HEK293 (cell line): ENCODE measurements around the gene REC114.

Experiments used
- CTCF ChIA-PET: fragments of 350-600 bp; formaldehyde crosslinking; extraction: SDS; loops from one replicate; lab custom pipeline; 2021; ENCODE audit warnings: antibody characterized with exemption; lab: Yijun Ruan, JAX
- POLR2A ChIA-PET: fragments of 300-600 bp; formaldehyde crosslinking; extraction: SDS; loops from one replicate; lab custom pipeline; 2020; ENCODE audit warnings: antibody characterized with exemption, inconsistent platforms; lab: Yijun Ruan, JAX
- H3K27ac ChIP-seq: fragments of 200-500 bp; sonication (Bioruptor generic); 2 replicates; pipeline ENCODE4 v1.5.1; 2014; ENCODE audit warnings: low read depth, low read length, control low read depth, inconsistent platforms; ENCODE audit errors: extremely low read depth
- H3K36me3 ChIP-seq, 2 experiments: fragments of 200-500 bp in 1 of 2; sonication (Bioruptor generic) in 1 of 2; 1 replicate in 1 of 2; 2 replicates in 1 of 2; pipeline ENCODE4 v1.5.1; 2014 to 2017; ENCODE audit warnings: inconsistent platforms in 2 of 2, low read length in 2 of 2; ENCODE audit not compliant: control insufficient read depth in 2 of 2, insufficient read depth in 1 of 2
- H3K4me1 ChIP-seq: fragments of 200-500 bp; sonication (Bioruptor generic); 2 replicates; pipeline ENCODE4 v1.5.1; 2014; ENCODE audit warnings: mild to moderate bottlenecking, low read length, inconsistent platforms; ENCODE audit not compliant: control insufficient read depth, insufficient read depth
- H3K4me3 ChIP-seq: 2 replicates; pipeline ENCODE4 v1.5.1; 2011; ENCODE audit warnings: low read depth, mild to moderate bottlenecking, control low read depth, low read length, moderate library complexity
- H3K9me3 ChIP-seq: fragments of 200-500 bp; sonication (Bioruptor generic); 2 replicates; pipeline ENCODE4 v1.5.1; 2014; ENCODE audit warnings: low read depth, low read length, inconsistent platforms; ENCODE audit not compliant: control insufficient read depth, insufficient read depth
- GLI4 ChIP-seq: fragments of 450-650 bp; formaldehyde crosslinking; IDR thresholded peaks from 2 replicates; pipeline ENCODE4 v1.5.1; 2016; ENCODE audit warnings: missing biosample characterization, missing genetic modification characterization
- MZF1 ChIP-seq: fragments of 450-650 bp; formaldehyde crosslinking; IDR thresholded peaks from 2 replicates; pipeline ENCODE4 v1.5.1; 2017; ENCODE audit warnings: missing biosample characterization, missing genetic modification characterization, borderline replicate concordance
- WT1 ChIP-seq: fragments of 450-650 bp; formaldehyde crosslinking; IDR thresholded peaks from 2 replicates; pipeline ENCODE4 v1.5.1; 2016; ENCODE audit warnings: missing biosample characterization, missing genetic modification characterization
- ZFP37 ChIP-seq: fragments of 450-650 bp; formaldehyde crosslinking; IDR thresholded peaks from 2 replicates; pipeline ENCODE4 v1.5.1; 2016; ENCODE audit warnings: missing biosample characterization, missing genetic modification characterization
- ZNF121 ChIP-seq: fragments of 450-650 bp; formaldehyde crosslinking; IDR thresholded peaks from 2 replicates; pipeline ENCODE4 v1.5.1; 2016; ENCODE audit warnings: missing biosample characterization, missing genetic modification characterization
- ZNF155 ChIP-seq: fragments of 450-650 bp; formaldehyde crosslinking; IDR thresholded peaks from 2 replicates; pipeline ENCODE4 v1.5.1; 2016; ENCODE audit warnings: missing biosample characterization, missing genetic modification characterization
- ZNF175 ChIP-seq: fragments of 450-650 bp; formaldehyde crosslinking; IDR thresholded peaks from 2 replicates; pipeline ENCODE4 v1.5.1; 2016; ENCODE audit warnings: missing biosample characterization, missing genetic modification characterization
- ZNF391 ChIP-seq: fragments of 450-650 bp; formaldehyde crosslinking; IDR thresholded peaks from 2 replicates; pipeline ENCODE4 v1.5.1; 2016; ENCODE audit warnings: low read depth, missing biosample characterization, missing genetic modification characterization, borderline replicate concordance
- ZNF394 ChIP-seq: fragments of 450-650 bp; formaldehyde crosslinking; IDR thresholded peaks from 2 replicates; pipeline ENCODE4 v1.5.1; 2016; ENCODE audit warnings: missing biosample characterization, missing genetic modification characterization, mild to moderate bottlenecking, moderate library complexity, borderline replicate concordance
- ZNF530 ChIP-seq: fragments of 450-650 bp; formaldehyde crosslinking; IDR thresholded peaks from 2 replicates; pipeline ENCODE4 v1.5.1; 2016; ENCODE audit warnings: low read depth, missing biosample characterization, missing genetic modification characterization
- ZNF549 ChIP-seq: fragments of 450-650 bp; IDR thresholded peaks from 2 replicates; pipeline ENCODE4 v1.5.1; 2018; ENCODE audit warnings: missing biosample characterization, missing genetic modification characterization, mild to moderate bottlenecking, inconsistent platforms, moderate library complexity
- ZNF596 ChIP-seq: fragments of 450-650 bp; IDR thresholded peaks from 2 replicates; pipeline ENCODE4 v1.5.0; 2018; ENCODE audit warnings: missing biosample characterization, mild to moderate bottlenecking, missing genetic modification characterization, moderate library complexity
- ZNF670 ChIP-seq: fragments of 450-650 bp; formaldehyde crosslinking; IDR thresholded peaks from 2 replicates; pipeline ENCODE4 v1.5.1; 2016; ENCODE audit warnings: missing biosample characterization, missing genetic modification characterization, low read depth
- ZNF707 ChIP-seq: fragments of 450-650 bp; formaldehyde crosslinking; IDR thresholded peaks from 2 replicates; pipeline ENCODE4 v1.5.1; 2016; ENCODE audit warnings: missing biosample characterization, missing genetic modification characterization
- ZNF76 ChIP-seq: fragments of 450-650 bp; formaldehyde crosslinking; IDR thresholded peaks from 2 replicates; pipeline ENCODE4; 2016; ENCODE audit warnings: low read depth, missing biosample characterization, missing genetic modification characterization, borderline replicate concordance
- ZNF777 ChIP-seq: fragments of 450-650 bp; formaldehyde crosslinking; IDR thresholded peaks from 2 replicates; pipeline ENCODE4 v1.5.1; 2017; ENCODE audit warnings: missing biosample characterization, missing genetic modification characterization, borderline replicate concordance
- TF ChIP-seq, protein P1 (sequence below): fragments of 450-650 bp; formaldehyde crosslinking; IDR thresholded peaks from 2 replicates; pipeline ENCODE4 v1.5.1; 2016; ENCODE audit warnings: missing biosample characterization, missing genetic modification characterization, borderline replicate concordance
- TF ChIP-seq, protein P2 (sequence below): fragments of 450-650 bp; formaldehyde crosslinking; IDR thresholded peaks from 2 replicates; pipeline ENCODE4 v1.5.1; 2016; ENCODE audit warnings: missing biosample characterization, missing genetic modification characterization
- TF ChIP-seq, protein P3 (sequence below): sonication (generic); formaldehyde crosslinking; IDR thresholded peaks from 2 replicates; pipeline ENCODE4 v1.8.1; 2022; ENCODE audit warnings: mild to moderate bottlenecking, moderate library complexity, missing genetic modification reagents
- TF ChIP-seq, protein P4 (sequence below): fragments of 450-650 bp; formaldehyde crosslinking; IDR thresholded peaks from 2 replicates; pipeline ENCODE4 v1.5.1; 2016; ENCODE audit warnings: missing biosample characterization, missing genetic modification characterization
- TF ChIP-seq, protein P5 (sequence below): fragments of 450-650 bp; formaldehyde crosslinking; IDR thresholded peaks from 2 replicates; pipeline ENCODE4 v1.5.1; 2017; ENCODE audit warnings: missing biosample characterization, missing genetic modification characterization

The REC114 gene

DNA sequence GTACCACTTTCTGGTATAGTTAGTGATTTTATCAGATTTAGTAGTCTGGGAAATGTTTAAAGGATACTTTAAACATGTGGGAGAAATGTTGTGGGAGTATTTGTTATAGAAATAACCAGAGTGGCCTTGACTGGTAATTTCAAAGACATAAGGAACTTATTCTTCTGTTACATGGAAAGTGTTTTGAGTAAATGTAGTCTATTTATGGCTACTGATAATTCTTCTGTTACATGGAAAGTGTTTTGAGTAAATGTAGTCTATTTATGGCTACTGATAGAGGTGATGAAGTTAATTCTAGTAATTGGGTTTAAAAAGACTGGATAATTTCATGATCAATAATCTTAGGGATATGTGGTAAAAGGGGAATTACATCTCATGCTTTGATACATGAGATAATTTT lies 17.7 kb downstream of the REC114 start:
- Histone ChIP-seq H3K9me3 (no peaks in the 10 kb centered on the region), H3K4me3 (no peak overlapping the region), H3K36me3 (no peaks in the 10 kb centered on the region), H3K4me1 (no peaks in the 10 kb centered on the region), H3K27ac (no peak overlapping the region)
- POLR2A ChIA-PET: interaction anchor here (1.4 kb wide), 1 partner anchor 10 kb away, joined by 4 read pairs; no protein-coding TSS in a partner anchor
- CTCF ChIA-PET: interaction anchor here (1.1 to 1.2 kb wide), 2 partner anchors 175 to 176 kb away, joined by 3 read pairs; no protein-coding TSS in a partner anchor
- TF ChIP-seq, protein P1, sequence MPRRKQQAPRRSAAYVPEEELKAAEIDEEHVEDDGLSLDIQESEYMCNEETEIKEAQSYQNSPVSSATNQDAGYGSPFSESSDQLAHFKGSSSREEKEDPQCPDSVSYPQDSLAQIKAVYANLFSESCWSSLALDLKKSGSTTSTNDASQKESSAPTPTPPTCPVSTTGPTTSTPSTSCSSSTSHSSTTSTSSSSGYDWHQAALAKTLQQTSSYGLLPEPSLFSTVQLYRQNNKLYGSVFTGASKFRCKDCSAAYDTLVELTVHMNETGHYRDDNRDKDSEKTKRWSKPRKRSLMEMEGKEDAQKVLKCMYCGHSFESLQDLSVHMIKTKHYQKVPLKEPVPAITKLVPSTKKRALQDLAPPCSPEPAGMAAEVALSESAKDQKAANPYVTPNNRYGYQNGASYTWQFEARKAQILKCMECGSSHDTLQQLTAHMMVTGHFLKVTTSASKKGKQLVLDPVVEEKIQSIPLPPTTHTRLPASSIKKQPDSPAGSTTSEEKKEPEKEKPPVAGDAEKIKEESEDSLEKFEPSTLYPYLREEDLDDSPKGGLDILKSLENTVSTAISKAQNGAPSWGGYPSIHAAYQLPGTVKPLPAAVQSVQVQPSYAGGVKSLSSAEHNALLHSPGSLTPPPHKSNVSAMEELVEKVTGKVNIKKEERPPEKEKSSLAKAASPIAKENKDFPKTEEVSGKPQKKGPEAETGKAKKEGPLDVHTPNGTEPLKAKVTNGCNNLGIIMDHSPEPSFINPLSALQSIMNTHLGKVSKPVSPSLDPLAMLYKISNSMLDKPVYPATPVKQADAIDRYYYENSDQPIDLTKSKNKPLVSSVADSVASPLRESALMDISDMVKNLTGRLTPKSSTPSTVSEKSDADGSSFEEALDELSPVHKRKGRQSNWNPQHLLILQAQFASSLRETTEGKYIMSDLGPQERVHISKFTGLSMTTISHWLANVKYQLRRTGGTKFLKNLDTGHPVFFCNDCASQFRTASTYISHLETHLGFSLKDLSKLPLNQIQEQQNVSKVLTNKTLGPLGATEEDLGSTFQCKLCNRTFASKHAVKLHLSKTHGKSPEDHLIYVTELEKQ (tag by site-specific recombination): no peak
- TF ChIP-seq, protein P2, sequence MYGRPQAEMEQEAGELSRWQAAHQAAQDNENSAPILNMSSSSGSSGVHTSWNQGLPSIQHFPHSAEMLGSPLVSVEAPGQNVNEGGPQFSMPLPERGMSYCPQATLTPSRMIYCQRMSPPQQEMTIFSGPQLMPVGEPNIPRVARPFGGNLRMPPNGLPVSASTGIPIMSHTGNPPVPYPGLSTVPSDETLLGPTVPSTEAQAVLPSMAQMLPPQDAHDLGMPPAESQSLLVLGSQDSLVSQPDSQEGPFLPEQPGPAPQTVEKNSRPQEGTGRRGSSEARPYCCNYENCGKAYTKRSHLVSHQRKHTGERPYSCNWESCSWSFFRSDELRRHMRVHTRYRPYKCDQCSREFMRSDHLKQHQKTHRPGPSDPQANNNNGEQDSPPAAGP (tag by site-specific recombination): no peak
- TF ChIP-seq WT1 (tag by site-specific recombination): no peak
- no peak for TF ChIP-seq ZNF391 (tag by site-specific recombination)

DNA sequence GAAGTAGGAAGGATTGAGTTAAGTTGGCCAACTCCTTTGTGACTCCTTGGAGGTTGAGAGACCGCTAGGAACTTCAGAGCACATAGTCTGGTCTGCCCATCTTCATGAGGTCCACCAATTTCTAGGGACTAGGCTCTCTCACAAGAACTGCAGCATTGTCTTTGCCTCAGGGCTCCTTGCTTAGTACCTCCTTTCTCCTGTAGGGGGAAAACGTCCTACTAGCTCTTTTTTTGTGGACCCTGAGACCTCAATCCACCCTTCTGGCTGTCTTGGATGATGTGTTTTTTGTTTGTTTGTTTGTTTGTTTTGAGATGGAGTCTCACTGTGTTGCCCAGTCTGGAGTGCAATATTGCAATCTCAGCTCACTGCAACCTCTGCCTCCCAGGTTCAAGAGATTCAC lies 21.6 kb downstream of the REC114 start:
- H3K9me3 ChIP-seq: no peaks in the 10 kb centered on the region
- H3K27ac ChIP-seq: no peak overlapping the region
- POLR2A ChIA-PET: no interaction called here
- H3K4me3 ChIP-seq: no peak overlapping the region
- no peaks in the 10 kb centered on the region for H3K4me1 ChIP-seq
- CTCF ChIA-PET: interaction anchor here (0.6 to 2.7 kb wide), 13 partner anchors 9 to 1729 kb away, joined by 3 to 15 read pairs (median 4); no protein-coding TSS in a partner anchor
- TF ChIP-seq ZNF549 (tag by site-specific recombination) (no peak), ZNF121 (peak; percentile 77)
- no peaks in the 10 kb centered on the region for H3K36me3 ChIP-seq

DNA sequence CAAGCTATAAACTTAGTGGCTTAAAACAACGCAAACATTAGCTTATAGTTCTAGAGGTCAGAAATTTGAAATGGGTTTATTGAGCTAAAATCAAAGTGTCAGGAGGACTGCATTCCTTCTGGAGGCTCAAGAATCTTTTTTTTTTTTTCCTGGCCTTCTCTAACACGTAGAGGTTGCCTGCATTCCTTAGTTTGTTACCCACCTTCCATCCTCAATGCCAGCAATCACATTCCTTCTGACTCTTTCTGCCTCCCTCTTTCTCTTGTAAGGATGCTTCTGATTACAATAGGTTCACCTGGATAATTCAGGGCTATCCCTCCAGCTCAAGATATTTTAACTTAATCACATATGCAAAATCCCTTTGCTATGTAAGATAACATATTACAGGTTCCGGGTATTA lies 24.8 kb downstream of the REC114 start:
- Histone ChIP-seq H3K4me1 (no peaks in the 10 kb centered on the region), H3K27ac (no peak overlapping the region), H3K9me3 (no peaks in the 10 kb centered on the region), H3K36me3 (no peaks in the 10 kb centered on the region), H3K4me3 (no peak overlapping the region)
- ChIA-PET CTCF (interaction anchor here (0.6 to 0.7 kb wide), 3 partner anchors 196 to 746 kb away, joined by 3 to 7 read pairs (median 3); no protein-coding TSS in a partner anchor), POLR2A (no interaction called here)
- TF ChIP-seq MZF1 (tag by site-specific recombination): no peak
- no peak for TF ChIP-seq ZNF155 (tag by site-specific recombination)
- TF ChIP-seq, protein P3, sequence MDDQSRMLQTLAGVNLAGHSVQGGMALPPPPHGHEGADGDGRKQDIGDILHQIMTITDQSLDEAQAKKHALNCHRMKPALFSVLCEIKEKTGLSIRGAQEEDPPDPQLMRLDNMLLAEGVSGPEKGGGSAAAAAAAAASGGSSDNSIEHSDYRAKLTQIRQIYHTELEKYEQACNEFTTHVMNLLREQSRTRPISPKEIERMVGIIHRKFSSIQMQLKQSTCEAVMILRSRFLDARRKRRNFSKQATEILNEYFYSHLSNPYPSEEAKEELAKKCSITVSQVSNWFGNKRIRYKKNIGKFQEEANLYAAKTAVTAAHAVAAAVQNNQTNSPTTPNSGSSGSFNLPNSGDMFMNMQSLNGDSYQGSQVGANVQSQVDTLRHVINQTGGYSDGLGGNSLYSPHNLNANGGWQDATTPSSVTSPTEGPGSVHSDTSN (CRISPR knock-in tag): no peak
- TF ChIP-seq ZNF530 (tag by site-specific recombination): no peak
- TF ChIP-seq ZFP37 (tag by site-specific recombination): no peak
- TF ChIP-seq ZNF394 (tag by site-specific recombination): no peak
- TF ChIP-seq, protein P2 (tag by site-specific recombination): no peak
- TF ChIP-seq ZNF76 (tag by site-specific recombination): no peak
- no peak for TF ChIP-seq ZNF670
- no peak for TF ChIP-seq ZNF175
- TF ChIP-seq ZNF596 (tag by site-specific recombination): no peak
- TF ChIP-seq, protein P4, sequence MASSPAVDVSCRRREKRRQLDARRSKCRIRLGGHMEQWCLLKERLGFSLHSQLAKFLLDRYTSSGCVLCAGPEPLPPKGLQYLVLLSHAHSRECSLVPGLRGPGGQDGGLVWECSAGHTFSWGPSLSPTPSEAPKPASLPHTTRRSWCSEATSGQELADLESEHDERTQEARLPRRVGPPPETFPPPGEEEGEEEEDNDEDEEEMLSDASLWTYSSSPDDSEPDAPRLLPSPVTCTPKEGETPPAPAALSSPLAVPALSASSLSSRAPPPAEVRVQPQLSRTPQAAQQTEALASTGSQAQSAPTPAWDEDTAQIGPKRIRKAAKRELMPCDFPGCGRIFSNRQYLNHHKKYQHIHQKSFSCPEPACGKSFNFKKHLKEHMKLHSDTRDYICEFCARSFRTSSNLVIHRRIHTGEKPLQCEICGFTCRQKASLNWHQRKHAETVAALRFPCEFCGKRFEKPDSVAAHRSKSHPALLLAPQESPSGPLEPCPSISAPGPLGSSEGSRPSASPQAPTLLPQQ (tag by site-specific recombination): no peak
- TF ChIP-seq, protein P5, sequence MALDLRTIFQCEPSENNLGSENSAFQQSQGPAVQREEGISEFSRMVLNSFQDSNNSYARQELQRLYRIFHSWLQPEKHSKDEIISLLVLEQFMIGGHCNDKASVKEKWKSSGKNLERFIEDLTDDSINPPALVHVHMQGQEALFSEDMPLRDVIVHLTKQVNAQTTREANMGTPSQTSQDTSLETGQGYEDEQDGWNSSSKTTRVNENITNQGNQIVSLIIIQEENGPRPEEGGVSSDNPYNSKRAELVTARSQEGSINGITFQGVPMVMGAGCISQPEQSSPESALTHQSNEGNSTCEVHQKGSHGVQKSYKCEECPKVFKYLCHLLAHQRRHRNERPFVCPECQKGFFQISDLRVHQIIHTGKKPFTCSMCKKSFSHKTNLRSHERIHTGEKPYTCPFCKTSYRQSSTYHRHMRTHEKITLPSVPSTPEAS (tag by site-specific recombination): no peak
- no peak for TF ChIP-seq ZNF777
- no peak for TF ChIP-seq ZNF707 (tag by site-specific recombination)
- TF ChIP-seq GLI4 (tag by site-specific recombination): no peak
- TF ChIP-seq, all 188 proteins: peak for 0
